ENCODE data around the gene RFX4. TPM values are rescaled to one million over a fixed set of nuclear protein-coding genes. Genes with fewer than 3 reads are reported as not detected.

Gene RFX4
- total RNA-seq, 1 donor = not detected

DNA sequence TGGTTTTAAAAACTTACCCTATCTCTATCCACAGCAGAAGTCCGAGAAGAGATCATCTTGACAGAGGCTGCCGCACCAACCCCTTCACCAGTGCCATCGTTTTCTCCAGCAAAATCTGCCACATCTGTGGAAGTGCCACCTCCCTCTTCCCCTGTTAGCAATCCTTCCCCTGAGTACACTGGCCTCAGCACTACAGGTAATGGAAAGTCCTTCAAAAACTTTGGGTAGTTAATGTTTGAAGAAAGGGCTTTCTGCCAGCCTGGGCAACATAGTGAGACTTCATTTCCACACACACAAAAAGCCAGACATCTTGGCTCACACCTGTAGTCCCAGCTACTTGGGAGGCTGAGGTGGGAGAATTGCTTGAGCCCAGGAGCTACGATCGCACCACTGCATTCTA lies 150.1 kb downstream of the RFX4 start:
- no peak for DNase-seq (ENCODE audit: low read depth)
- TF ChIP-seq, protein P1, sequence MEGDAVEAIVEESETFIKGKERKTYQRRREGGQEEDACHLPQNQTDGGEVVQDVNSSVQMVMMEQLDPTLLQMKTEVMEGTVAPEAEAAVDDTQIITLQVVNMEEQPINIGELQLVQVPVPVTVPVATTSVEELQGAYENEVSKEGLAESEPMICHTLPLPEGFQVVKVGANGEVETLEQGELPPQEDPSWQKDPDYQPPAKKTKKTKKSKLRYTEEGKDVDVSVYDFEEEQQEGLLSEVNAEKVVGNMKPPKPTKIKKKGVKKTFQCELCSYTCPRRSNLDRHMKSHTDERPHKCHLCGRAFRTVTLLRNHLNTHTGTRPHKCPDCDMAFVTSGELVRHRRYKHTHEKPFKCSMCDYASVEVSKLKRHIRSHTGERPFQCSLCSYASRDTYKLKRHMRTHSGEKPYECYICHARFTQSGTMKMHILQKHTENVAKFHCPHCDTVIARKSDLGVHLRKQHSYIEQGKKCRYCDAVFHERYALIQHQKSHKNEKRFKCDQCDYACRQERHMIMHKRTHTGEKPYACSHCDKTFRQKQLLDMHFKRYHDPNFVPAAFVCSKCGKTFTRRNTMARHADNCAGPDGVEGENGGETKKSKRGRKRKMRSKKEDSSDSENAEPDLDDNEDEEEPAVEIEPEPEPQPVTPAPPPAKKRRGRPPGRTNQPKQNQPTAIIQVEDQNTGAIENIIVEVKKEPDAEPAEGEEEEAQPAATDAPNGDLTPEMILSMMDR (IDR thresholded peaks at IDR 0.05; ENCODE audit: insufficient read depth, low read length) = no peak
- no peak overlapping the region for H3K4me3 ChIP-seq (ENCODE audit: low read depth, low read length)

DNA sequence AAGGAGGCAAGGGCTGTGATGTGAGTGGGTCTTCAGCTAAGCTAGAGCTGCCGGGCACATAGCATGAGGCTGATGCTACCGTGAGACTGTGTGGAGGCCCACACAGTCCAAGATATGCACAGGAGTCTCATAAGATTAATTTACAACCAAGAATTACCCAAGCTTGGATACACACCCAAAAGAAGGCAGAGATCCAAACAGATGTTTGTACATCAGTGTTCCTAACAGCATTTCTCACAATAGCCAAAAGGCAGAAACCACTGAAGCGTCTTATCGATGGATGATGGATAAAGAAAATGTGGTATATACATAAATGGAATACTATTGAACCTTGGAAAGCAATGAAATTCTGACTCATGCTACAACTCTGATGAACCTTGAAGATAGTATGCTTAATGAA lies 150.9 kb downstream of the RFX4 start:
- peak; percentile 32 for DNase-seq (ENCODE audit: low read depth)
- TF ChIP-seq, protein P1 (IDR thresholded peaks at IDR 0.05; ENCODE audit: insufficient read depth, low read length) = no peak
- no peak overlapping the region for H3K4me3 ChIP-seq (ENCODE audit: low read depth, low read length)

DNA sequence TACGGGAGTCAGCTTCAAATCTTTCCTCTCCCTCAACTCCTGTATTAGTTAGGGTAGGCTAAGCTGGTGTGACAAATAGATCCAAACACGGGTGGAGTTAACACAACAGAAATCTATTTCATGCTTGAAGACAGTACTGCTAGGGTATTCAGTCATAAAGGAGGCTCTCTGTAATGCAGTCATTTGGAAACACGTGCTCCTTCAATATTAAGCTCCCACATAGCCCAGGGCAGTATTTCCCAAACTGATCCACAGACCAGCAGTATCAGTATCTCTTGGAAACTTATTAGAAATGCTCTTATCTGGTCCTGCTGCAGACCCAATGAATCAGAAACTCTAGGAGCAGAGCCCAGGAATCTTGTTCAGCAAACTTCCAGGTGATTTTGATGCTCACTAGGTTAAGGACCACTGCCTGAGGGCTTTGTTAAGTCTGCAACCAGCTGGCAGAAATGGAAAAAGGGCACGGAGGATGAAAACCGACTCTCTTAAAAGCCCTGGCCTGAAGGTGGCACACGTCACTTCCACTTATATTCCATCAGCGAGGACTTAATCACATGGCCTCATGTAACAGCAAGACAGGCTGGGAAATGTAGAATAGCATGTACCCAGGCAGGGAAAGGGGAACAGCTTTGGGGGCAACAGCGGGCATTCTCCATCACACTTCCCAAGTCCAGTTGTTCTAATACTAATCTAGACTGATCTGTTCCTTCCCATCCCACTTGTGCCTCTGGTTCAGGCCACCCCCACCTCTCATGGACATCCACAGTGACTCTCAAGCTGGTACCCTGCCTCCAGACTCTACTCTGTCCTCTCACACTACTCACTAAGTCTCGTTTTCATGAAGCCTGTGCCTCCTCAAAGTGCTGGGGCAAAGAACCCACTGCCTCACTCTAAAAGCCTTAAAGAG lies 153.5 kb downstream of the RFX4 start:
- no peak overlapping the region for H3K4me3 ChIP-seq (ENCODE audit: low read depth, low read length)
- DNase-seq (ENCODE audit: low read depth) = peak; percentile 3

DNA sequence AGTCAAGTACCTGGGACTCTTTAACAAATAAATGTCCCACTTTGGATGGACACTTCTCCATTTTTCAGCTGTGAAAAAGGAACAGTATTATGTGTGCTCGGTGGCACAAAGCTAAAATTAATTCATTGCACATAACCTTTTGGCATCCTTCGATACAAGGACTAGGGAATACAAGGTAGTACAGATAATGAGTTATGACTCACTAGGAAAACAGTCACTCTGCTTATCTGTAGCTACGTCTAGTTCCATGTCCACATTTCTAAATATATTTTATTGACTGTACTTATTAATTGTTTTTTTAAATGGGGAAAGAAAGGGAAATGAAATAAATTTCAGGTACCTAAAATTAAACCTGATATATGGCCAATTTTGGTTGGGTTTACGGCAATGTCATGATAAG lies 156.5 kb downstream of the RFX4 start:
- no peak overlapping the region for H3K4me3 ChIP-seq (ENCODE audit: low read depth, low read length)
- peak; percentile 14 for DNase-seq (ENCODE audit: low read depth)
- TF ChIP-seq, protein P1 (IDR thresholded peaks at IDR 0.05; ENCODE audit: insufficient read depth, low read length) = no peak

More for the DNA sequence above, 153.5 kb downstream of the RFX4 start:
- TF ChIP-seq, protein P1 (IDR thresholded peaks at IDR 0.05; ENCODE audit: insufficient read depth, low read length) = no peak

DNA sequence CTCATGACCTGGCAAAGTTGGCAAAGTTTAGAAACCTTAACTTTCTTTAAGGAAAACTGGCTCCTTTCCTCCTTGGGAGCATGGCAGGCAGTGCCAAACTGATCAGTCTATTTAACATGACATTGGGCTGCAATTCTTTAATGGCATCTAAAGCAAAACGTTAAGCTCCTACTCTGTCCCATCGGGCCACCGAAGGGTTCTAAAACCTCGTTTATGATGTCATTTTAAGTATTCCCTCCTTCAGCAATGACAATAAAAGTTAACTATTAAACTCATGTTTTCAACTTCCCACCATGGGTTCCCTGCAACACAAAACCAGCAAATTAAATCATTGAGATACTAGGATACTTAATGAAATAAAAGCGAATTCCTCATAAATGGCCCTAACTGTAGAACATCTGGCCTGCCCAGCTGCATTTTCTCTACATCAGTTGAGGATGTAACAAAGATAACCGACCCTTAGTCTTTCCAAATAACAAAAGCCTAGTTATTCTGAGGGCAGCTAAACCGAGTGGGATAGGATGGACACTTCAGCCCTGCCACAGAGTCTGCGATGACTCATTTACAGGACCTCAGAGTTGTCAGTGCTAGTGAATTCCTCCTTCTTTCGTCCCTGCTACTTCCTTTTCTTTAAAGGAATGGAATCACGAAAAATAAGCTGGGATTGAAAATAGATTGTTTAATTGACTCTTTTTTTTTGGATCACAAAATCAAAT lies 157.2 kb downstream of the RFX4 start:
- TF ChIP-seq, protein P1 (IDR thresholded peaks at IDR 0.05; ENCODE audit: insufficient read depth, low read length) = no peak
- H3K4me3 ChIP-seq (ENCODE audit: low read depth, low read length) = no peak overlapping the region
- DNase-seq (ENCODE audit: low read depth) = no peak

DNA sequence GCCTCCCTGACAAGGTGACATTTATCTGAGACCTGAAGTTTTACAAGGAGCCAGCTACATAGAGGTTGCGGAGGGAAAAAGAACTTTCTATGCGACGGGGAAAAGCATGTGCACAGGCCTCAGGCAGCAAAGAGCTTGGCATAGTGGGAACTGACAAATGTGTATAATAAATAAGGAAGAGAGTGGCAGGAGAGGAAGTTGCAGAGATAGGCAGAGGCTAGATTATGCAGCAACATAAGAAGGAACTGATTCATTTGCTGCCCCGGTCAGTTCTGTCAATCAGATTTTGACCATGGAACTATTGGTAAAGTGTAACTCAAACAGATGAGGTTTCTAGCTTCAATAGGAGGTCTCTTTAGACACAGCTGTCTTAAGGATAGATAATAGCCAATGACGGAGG lies 158.0 kb downstream of the RFX4 start:
- TF ChIP-seq, protein P1 (IDR thresholded peaks at IDR 0.05; ENCODE audit: insufficient read depth, low read length) = no peak

More for the DNA sequence above, 158.0 kb downstream of the RFX4 start:
- DNase-seq (ENCODE audit: low read depth) = no peak
- H3K4me3 ChIP-seq (ENCODE audit: low read depth, low read length) = no peak overlapping the region

Data from fibroblast of the aortic adventitia (primary cell).